SK-N-SH (cell line): ENCODE results near the gene AGTR1. TPM values are rescaled to one million over a fixed set of nuclear protein-coding genes. Genes with fewer than 3 reads are reported as not detected.

Source experiments
- CTCF ChIA-PET: fragments of 300-600, 350-600 bp; formaldehyde crosslinking; extraction: SDS; loops from one replicate; lab custom pipeline; 2021; lab: Yijun Ruan, JAX
- POLR2A ChIA-PET: fragments of 350-600 bp; sonication (Branson Sonifier 250); formaldehyde crosslinking; extraction: SDS; loops from one replicate; lab custom pipeline; 2020; ENCODE audit warnings: antibody characterized with exemption, inconsistent platforms; lab: Yijun Ruan, JAX
- DNase-seq: peaks from one replicate; pipeline ENCODE4 v3.0.0; 2012
- H2AFZ ChIP-seq: fragments of 200-600 bp; sonication (generic); 2 replicates; pipeline ENCODE4 v1.8.1; 2016; ENCODE audit warnings: antibody characterized with exemption, mild to moderate bottlenecking, low read depth
- H3F3A ChIP-seq: fragments of 200-600 bp; sonication (generic); replicated peaks from 2 replicates; pipeline ENCODE3; 2016; ENCODE audit warnings: antibody characterized with exemption, mild to moderate bottlenecking; ENCODE audit not compliant: insufficient read depth
- H3K27ac ChIP-seq, 2 experiments: fragments of 200-500 bp in 1 of 2; fragments of 200-600 bp in 1 of 2; sonication (Bioruptor generic) in 1 of 2; sonication (generic), shearing (Covaris generic) in 1 of 2; 2 replicates each; pipeline versions ENCODE4 v1.5.1 to v1.6.1; 2014 to 2016; ENCODE audit warnings: low read depth in 2 of 2, inconsistent platforms in 1 of 2, low read length in 1 of 2, mild to moderate bottlenecking in 1 of 2, mixed read lengths in 1 of 2
- H3K27me3 ChIP-seq: fragments of 200-600 bp; sonication (generic), shearing (Covaris generic); 2 replicates; pipeline ENCODE4 v1.6.1; 2016; ENCODE audit warnings: mixed run types; ENCODE audit not compliant: insufficient read depth
- H3K36me3 ChIP-seq, 2 experiments: fragments of 200-500 bp in 1 of 2; fragments of 200-600 bp in 1 of 2; sonication (Bioruptor generic) in 1 of 2; sonication (generic) in 1 of 2; replicated peaks in 1 of 2; 2 replicates each; pipeline versions ENCODE3 to v1.5.1; 2014 to 2016; ENCODE audit warnings: low read length in 1 of 2, mild to moderate bottlenecking in 1 of 2; ENCODE audit not compliant: insufficient read depth in 2 of 2, control insufficient read depth in 1 of 2
- H3K4me1 ChIP-seq, 2 experiments: fragments of 200-500 bp in 1 of 2; fragments of 200-600 bp in 1 of 2; sonication (Bioruptor generic) in 1 of 2; sonication (generic), shearing (Covaris generic) in 1 of 2; 2 replicates each; pipeline versions ENCODE4 v1.5.1 to v1.6.1; 2014 to 2016; ENCODE audit warnings: low read depth in 1 of 2, low read length in 1 of 2, mixed run types in 1 of 2; ENCODE audit not compliant: insufficient read depth in 2 of 2, control insufficient read depth in 1 of 2
- H3K4me2 ChIP-seq: fragments of 200-600 bp; sonication (generic), shearing (Covaris generic); 2 replicates; pipeline ENCODE4 v1.6.1; 2017; ENCODE audit warnings: mixed run types
- H3K4me3 ChIP-seq, 2 experiments: fragments of 200-500 bp in 1 of 2; fragments of 200-600 bp in 1 of 2; sonication (Bioruptor generic) in 1 of 2; sonication (generic), shearing (Covaris generic) in 1 of 2; 2 replicates each; pipeline versions ENCODE4 v1.5.1 to v1.8.1; 2014 to 2016; ENCODE audit warnings: low read depth in 2 of 2, inconsistent platforms in 1 of 2, low read length in 1 of 2, mild to moderate bottlenecking in 1 of 2, mixed read lengths in 1 of 2, moderate library complexity in 1 of 2
- H3K79me2 ChIP-seq: fragments of 200-600 bp; sonication (generic); 2 replicates; pipeline ENCODE4 v1.8.1; 2017; ENCODE audit warnings: mild to moderate bottlenecking; ENCODE audit not compliant: insufficient read depth
- H3K9ac ChIP-seq: fragments of 200-600 bp; sonication (generic); 2 replicates; pipeline ENCODE4 v1.6.1; 2017; ENCODE audit warnings: mixed run types
- H3K9me2 ChIP-seq: fragments of 200-600 bp; sonication (generic); 2 replicates; pipeline ENCODE4 v1.6.1; 2017; ENCODE audit warnings: mixed run types
- H3K9me3 ChIP-seq: fragments of 200-600 bp; sonication (generic); 2 replicates; pipeline ENCODE4 v1.6.1; 2017; ENCODE audit warnings: mixed run types, mild to moderate bottlenecking, moderate library complexity
- H4K20me1 ChIP-seq: fragments of 200-600 bp; sonication (generic); 2 replicates; pipeline ENCODE4 v1.6.1; 2017; ENCODE audit warnings: mild to moderate bottlenecking, mixed run types; ENCODE audit not compliant: insufficient read depth
- GABPA ChIP-seq: IDR thresholded peaks from 2 replicates; pipeline ENCODE4 v1.4.0; 2012; ENCODE audit warnings: low read depth, mild to moderate bottlenecking
- RAD21 ChIP-seq: IDR thresholded peaks from 2 replicates; pipeline ENCODE4 v1.6.1; 2012; ENCODE audit warnings: mild to moderate bottlenecking, low read length
- RXRA ChIP-seq: IDR thresholded peaks from 2 replicates; pipeline ENCODE4 v1.4.0; 2012; ENCODE audit warnings: low read depth, mild to moderate bottlenecking, borderline replicate concordance
- SIN3A ChIP-seq: IDR thresholded peaks from 2 replicates; pipeline ENCODE4 v1.6.1; 2012; ENCODE audit warnings: low read depth, mild to moderate bottlenecking, low read length, moderate library complexity, borderline replicate concordance
- TEAD4 ChIP-seq: IDR thresholded peaks from 2 replicates; pipeline ENCODE4 v1.4.0; 2012; ENCODE audit warnings: mild to moderate bottlenecking, borderline replicate concordance; ENCODE audit not compliant: insufficient read depth
- WGBS: methylation state at CpG from one replicate; pipeline ENCODE4 v1.1.6; 2017; ENCODE audit warnings: low lambda C conversion rate; 5-methylcytosine and 5-hydroxymethylcytosine counted together
- polyA plus RNA-seq, 3 experiments: library from polyadenylated mRNA; depleted of rRNA; stranded (reverse); fragments of >200 nt; gene quantifications; 2 replicates each; pipeline ENCODE4 v1.2.3, GENCODE V29; 2012
- TF ChIP-seq, protein P1 (sequence below): fragments of 200-600 bp; sonication (generic); IDR thresholded peaks from 2 replicates; pipeline ENCODE4 v1.6.1; 2017; ENCODE audit warnings: antibody characterized with exemption, mild to moderate bottlenecking, moderate library complexity
- TF ChIP-seq, protein P2 (sequence below): IDR thresholded peaks from 2 replicates; pipeline ENCODE4 v1.4.0; 2012; ENCODE audit warnings: low read depth, borderline replicate concordance

Gene AGTR1
- polyA plus RNA-seq, 1 of the 3 experiments (the other 2 are of a cell fraction), result 0.15 TPM

- CTCF ChIA-PET, result interaction anchor here (1.0 to 9.3 kb wide), 3 partner anchors 13 to 334 kb away, joined by 3 to 99 read pairs (median 81); no protein-coding TSS in a partner anchor
- no peak for TF ChIP-seq SIN3A
- 100% methylated on average over 1 of the region's 1 CpG for WGBS
These were observed 16.8 kb downstream of the AGTR1 start for GRCh38 chr3:148714521-148714920.

DNA sequence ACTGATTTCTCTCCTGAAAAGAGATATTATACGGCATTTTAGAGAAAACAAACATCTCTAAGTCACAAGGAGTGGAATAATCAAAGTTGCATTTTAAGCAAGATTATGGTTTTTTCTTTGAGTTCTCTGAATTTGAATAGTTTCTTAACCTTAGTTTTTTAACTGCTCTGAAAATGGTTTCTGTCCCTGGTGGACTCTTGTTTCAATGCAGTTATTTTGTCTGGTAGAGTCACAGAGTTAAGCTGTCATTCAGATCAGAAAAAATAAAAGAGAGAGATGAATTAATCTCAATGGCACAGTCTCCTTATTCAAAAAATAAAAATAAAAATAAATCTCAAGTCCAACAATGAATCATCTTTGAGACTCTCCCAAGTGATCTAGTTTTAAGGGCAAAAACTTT is 19.0 kb downstream of the AGTR1 start:
- TF ChIP-seq RAD21 (no peak), RXRA (no peak), TEAD4 (no peak), GABPA (no peak)
- TF ChIP-seq, protein P1, sequence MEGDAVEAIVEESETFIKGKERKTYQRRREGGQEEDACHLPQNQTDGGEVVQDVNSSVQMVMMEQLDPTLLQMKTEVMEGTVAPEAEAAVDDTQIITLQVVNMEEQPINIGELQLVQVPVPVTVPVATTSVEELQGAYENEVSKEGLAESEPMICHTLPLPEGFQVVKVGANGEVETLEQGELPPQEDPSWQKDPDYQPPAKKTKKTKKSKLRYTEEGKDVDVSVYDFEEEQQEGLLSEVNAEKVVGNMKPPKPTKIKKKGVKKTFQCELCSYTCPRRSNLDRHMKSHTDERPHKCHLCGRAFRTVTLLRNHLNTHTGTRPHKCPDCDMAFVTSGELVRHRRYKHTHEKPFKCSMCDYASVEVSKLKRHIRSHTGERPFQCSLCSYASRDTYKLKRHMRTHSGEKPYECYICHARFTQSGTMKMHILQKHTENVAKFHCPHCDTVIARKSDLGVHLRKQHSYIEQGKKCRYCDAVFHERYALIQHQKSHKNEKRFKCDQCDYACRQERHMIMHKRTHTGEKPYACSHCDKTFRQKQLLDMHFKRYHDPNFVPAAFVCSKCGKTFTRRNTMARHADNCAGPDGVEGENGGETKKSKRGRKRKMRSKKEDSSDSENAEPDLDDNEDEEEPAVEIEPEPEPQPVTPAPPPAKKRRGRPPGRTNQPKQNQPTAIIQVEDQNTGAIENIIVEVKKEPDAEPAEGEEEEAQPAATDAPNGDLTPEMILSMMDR, result peak; percentile 24; the same call in 1 of the 2 replicates
- TF ChIP-seq, protein P2, sequence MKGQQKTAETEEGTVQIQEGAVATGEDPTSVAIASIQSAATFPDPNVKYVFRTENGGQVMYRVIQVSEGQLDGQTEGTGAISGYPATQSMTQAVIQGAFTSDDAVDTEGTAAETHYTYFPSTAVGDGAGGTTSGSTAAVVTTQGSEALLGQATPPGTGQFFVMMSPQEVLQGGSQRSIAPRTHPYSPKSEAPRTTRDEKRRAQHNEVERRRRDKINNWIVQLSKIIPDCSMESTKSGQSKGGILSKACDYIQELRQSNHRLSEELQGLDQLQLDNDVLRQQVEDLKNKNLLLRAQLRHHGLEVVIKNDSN, result no peak
- Histone ChIP-seq H3K27ac (no peak overlapping the region), H4K20me1 (no peaks in the 10 kb centered on the region), H3K9me2 (no peaks in the 10 kb centered on the region), H2AFZ (no peak overlapping the region), H3K27me3 (no peaks in the 10 kb centered on the region), H3K4me1 (peaks cover 0 to 3% of the 10 kb centered on the region in 2 experiments; a peak in 2 of 4 replicates), H3K9ac (no peak overlapping the region), H3F3A (peaks cover 5% of the 10 kb centered on the region), H3K9me3 (no peaks in the 10 kb centered on the region), H3K79me2 (no peaks in the 10 kb centered on the region), H3K4me3 (no peak overlapping the region), H3K36me3 (no peaks in the 10 kb centered on the region), H3K4me2 (no peak overlapping the region)
- ChIA-PET POLR2A (no interaction called here), CTCF (interaction anchor here (0.6 to 9.3 kb wide), 5 partner anchors 11 to 640 kb away, joined by 3 to 99 read pairs (median 6); no protein-coding TSS in a partner anchor)
- DNase-seq, result no peak
- WGBS, result 97% methylated on average over 1 of the region's 1 CpG

More at GRCh38 chr3:148714521-148714920, 16.8 kb downstream of the AGTR1 start:
- H3K27me3 ChIP-seq, result no peaks in the 10 kb centered on the region
- H3K9me3 ChIP-seq, result no peaks in the 10 kb centered on the region
- H4K20me1 ChIP-seq, result no peaks in the 10 kb centered on the region
- no peaks in the 10 kb centered on the region for H3K9me2 ChIP-seq
- H3K4me2 ChIP-seq, result no peak overlapping the region
- H3K36me3 ChIP-seq, result no peaks in the 10 kb centered on the region
- no peak for DNase-seq
- no peaks in the 10 kb centered on the region for H3K79me2 ChIP-seq
- H3K27ac ChIP-seq, result no peak overlapping the region
- no peak overlapping the region for H3K4me3 ChIP-seq
- no peak overlapping the region for H2AFZ ChIP-seq
- H3F3A ChIP-seq, result peaks cover 12% of the 10 kb centered on the region
- H3K4me1 ChIP-seq, result peaks cover 0 to 3% of the 10 kb centered on the region in 2 experiments; a peak in 2 of 4 replicates
- H3K9ac ChIP-seq, result no peak overlapping the region
- POLR2A ChIA-PET, result no interaction called here
